Measurements from ENCODE around the gene TMEM63A.
"Not testable (repeated sequence)": the region's sequence is repeated elsewhere in the genome, so short reads cannot be mapped to it uniquely, and the experiment has no call there.

GRCh38 chr1:225836296-225836695 is 45.9 kb downstream of the TMEM63A start:
- not testable (repeated sequence) for TF ChIP-seq SP1 (CRISPR knock-in tag; conservative IDR thresholded peaks at IDR 0.05); ZNF232 (CRISPR knock-in tag; IDR thresholded peaks at IDR 0.05); ELF4 (CRISPR knock-in tag; IDR thresholded peaks at IDR 0.05; ENCODE audit: low read depth)
- TF ChIP-seq, protein P1, sequence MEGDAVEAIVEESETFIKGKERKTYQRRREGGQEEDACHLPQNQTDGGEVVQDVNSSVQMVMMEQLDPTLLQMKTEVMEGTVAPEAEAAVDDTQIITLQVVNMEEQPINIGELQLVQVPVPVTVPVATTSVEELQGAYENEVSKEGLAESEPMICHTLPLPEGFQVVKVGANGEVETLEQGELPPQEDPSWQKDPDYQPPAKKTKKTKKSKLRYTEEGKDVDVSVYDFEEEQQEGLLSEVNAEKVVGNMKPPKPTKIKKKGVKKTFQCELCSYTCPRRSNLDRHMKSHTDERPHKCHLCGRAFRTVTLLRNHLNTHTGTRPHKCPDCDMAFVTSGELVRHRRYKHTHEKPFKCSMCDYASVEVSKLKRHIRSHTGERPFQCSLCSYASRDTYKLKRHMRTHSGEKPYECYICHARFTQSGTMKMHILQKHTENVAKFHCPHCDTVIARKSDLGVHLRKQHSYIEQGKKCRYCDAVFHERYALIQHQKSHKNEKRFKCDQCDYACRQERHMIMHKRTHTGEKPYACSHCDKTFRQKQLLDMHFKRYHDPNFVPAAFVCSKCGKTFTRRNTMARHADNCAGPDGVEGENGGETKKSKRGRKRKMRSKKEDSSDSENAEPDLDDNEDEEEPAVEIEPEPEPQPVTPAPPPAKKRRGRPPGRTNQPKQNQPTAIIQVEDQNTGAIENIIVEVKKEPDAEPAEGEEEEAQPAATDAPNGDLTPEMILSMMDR (IDR thresholded peaks at IDR 0.05) = not testable (repeated sequence)
- TF ChIP-seq, protein P2, sequence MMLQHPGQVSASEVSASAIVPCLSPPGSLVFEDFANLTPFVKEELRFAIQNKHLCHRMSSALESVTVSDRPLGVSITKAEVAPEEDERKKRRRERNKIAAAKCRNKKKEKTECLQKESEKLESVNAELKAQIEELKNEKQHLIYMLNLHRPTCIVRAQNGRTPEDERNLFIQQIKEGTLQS (CRISPR knock-in tag; conservative IDR thresholded peaks at IDR 0.05) = not testable (repeated sequence)
- TF ChIP-seq, protein P3, sequence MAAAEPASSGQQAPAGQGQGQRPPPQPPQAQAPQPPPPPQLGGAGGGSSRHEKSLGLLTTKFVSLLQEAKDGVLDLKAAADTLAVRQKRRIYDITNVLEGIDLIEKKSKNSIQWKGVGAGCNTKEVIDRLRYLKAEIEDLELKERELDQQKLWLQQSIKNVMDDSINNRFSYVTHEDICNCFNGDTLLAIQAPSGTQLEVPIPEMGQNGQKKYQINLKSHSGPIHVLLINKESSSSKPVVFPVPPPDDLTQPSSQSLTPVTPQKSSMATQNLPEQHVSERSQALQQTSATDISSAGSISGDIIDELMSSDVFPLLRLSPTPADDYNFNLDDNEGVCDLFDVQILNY (CRISPR knock-in tag; IDR thresholded peaks at IDR 0.05) = not testable (repeated sequence)
- TF ChIP-seq, protein P4, sequence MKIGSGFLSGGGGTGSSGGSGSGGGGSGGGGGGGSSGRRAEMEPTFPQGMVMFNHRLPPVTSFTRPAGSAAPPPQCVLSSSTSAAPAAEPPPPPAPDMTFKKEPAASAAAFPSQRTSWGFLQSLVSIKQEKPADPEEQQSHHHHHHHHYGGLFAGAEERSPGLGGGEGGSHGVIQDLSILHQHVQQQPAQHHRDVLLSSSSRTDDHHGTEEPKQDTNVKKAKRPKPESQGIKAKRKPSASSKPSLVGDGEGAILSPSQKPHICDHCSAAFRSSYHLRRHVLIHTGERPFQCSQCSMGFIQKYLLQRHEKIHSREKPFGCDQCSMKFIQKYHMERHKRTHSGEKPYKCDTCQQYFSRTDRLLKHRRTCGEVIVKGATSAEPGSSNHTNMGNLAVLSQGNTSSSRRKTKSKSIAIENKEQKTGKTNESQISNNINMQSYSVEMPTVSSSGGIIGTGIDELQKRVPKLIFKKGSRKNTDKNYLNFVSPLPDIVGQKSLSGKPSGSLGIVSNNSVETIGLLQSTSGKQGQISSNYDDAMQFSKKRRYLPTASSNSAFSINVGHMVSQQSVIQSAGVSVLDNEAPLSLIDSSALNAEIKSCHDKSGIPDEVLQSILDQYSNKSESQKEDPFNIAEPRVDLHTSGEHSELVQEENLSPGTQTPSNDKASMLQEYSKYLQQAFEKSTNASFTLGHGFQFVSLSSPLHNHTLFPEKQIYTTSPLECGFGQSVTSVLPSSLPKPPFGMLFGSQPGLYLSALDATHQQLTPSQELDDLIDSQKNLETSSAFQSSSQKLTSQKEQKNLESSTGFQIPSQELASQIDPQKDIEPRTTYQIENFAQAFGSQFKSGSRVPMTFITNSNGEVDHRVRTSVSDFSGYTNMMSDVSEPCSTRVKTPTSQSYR (CRISPR knock-in tag; IDR thresholded peaks at IDR 0.05) = not testable (repeated sequence)
